Renal cortex interstitium (tissue), 11 donors: ENCODE results near the gene MATN4. TPM values are rescaled to one million over a fixed set of nuclear protein-coding genes. Genes with fewer than 3 reads are reported as not detected.
A peak's percentile ranks its signal among the peaks of the same experiment; 100 is the strongest.

ENCODE experiments used
- DNase-seq, 11 donors: peaks; one replicate each; pipeline ENCODE4 v3.0.0-alpha.2; 2013; ENCODE audit warnings: low read depth in 9 of 11, low spot score in 4 of 11; ENCODE audit errors: extremely low read depth in 1 of 11
- polyA plus RNA-seq, 3 donors: library from polyadenylated mRNA; unstranded; fragments of 120-200 nt; gene quantifications; one replicate each; pipeline ENCODE4 v1.2.1, GENCODE V29; 2013; ENCODE audit not compliant: insufficient read length in 3 of 3

The MATN4 gene
- polyA plus RNA-seq, 3 donors: 0.17 to 0.55 (median 0.41) TPM

DNA sequence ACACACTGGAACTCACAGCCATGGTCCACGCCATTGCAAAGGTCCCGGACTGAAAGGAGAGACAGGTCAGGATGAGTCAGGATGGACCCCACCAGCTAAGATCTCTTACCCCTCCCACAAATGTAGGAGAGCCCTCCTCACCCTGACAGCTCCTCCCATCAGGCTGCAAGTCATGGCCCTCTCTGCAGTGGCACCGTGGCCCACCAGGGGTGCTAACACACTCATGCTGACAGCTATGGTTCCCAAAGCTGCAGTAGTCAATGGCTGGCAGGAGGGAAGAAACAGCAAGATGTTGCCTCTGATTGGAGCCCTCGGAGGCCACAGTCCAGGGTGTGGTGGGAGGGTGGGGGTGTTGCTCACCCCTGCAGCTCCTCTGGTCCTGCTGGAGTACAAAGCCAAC is 7.1 kb downstream of the MATN4 start:
- no peak for DNase-seq

GRCh38 chr20:45299786-45300185 is 8.3 kb downstream of the MATN4 start:
- DNase-seq: no peak

- DNase-seq: no peak
These were observed 10.2 kb downstream of the MATN4 start for GRCh38 chr20:45297786-45298497.

DNA sequence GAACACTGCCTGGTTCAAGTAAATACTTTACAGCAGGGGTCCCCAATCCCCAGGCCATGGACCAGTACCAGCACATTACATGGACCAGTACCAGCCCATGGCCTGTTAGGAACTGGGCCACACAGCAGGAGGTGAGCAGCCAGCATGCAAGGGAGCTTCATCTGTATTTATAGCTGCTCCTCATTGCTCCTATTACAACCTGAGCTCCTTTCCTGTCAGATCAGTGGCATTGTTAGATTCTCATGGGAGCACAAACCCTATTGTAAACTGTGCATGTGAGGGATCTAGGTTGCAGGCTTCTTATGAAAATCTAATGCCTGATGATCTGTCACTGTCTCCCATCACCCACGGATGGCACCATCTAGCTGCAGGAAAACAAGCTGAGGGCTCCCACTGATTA is 13.4 kb downstream of the MATN4 start:
- no peak for DNase-seq

GRCh38 chr20:45294003-45294368 is 14.1 kb downstream of the MATN4 start:
- no peak for DNase-seq

DNA sequence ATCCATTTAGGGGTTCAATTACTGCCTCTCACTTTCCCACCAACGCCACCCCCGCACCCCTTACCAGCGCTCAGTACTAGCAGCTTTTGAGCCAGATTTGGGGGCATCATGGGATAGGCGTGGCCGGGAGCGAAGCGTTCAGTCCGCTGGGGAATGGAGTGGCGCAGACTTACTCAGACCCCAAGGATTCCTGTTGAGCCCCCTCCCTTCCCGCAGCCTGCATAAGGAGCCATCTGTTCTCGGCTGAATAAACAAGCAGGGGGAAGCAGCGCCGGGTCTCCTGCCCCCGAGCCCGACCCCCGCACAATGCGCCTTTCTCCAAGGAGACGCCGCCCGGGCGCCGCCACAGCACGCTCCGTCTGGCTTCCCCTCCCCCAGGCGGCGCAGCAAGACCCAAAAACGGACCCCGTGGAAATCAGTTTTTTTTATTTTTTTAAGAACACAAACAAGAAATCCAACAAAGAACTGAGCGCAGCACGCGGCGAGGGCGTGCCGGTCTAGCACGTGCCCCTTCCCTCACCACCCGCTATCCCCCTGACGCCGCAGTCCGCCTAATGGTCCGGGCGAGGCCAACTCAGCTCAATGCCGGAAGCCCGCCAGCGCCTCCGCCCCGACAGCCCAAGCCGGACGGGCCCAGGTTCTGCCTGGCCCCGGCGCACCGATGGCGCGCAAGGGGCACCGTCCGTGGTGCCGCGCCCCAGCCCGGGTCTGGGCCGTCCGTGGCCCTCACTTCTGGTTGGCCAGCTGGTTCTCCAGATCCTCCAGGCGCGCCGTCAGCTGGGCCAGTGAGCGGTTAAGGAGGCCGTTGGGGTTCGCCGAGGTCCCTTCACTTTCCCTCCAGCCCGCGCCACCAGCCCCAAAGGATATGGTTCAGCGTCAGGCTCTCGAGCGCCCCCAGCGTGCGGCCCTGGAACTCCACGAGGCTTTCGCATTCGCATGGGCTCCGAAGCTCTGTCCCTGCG is 14.8 kb downstream of the MATN4 start:
- DNase-seq: peak in 10 of 11 donors; percentile 48 to 74 (median 66)

DNA sequence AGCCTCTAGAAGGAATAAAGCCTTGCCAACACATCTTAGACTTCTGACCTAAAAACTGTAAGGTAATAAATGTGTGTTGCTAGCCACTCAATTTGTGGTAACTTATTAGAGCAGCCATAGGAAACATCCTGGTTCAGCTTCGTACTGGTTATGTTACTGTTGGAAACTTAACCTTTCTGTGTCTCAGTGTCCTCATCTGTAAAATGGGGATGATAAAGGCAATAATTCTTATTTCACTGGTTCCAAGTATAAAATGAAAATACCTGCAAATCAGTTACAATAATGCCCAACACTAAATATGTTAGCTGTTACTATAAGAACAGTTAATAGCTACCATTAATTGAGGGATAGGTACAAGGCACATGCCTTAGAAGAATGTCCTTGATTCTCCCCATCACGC is 15.8 kb downstream of the MATN4 start:
- no peak for DNase-seq

- DNase-seq: no peak
These were observed 16.6 kb downstream of the MATN4 start for GRCh38 chr20:45291526-45291925.

GRCh38 chr20:45290677-45291355 is 17.3 kb downstream of the MATN4 start:
- peak in 10 of 11 donors; percentile 60 to 82 (median 67) for DNase-seq

DNA sequence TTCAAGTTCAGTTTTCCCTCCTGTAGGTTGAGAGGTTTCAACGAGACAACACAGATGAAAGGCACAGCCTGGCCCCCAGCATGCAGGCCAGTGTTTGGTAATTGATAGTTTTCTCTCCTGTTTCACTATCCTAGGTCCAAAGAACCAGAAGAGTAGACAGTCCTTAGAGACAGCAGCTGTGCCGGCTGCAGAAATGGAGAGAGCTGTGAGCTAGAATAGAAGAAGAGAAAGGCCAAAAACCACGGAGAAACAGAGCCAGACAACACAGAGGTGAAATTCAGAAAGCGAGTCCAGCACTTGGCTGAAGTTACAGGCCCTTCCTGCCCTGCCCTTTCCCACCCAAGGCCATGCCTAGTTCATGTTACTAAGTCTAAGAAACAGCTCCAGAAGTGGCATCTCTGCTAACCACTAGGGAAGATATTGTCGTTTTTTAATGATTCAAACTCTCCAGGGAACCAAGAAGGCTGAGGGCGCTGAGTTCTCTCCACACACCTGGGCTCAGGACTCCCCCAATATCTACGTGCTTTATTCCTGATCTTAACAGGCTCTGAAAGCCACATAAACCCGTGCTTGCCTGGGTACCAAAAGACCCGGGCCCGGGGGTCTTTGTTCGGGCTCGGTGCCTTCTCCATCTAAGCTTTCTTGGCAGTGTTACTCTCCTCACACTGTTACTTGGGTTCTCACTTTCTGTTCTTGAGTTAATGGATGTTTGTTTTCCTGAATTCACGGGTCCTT is 18.0 kb downstream of the MATN4 start:
- DNase-seq: no peak

DNA sequence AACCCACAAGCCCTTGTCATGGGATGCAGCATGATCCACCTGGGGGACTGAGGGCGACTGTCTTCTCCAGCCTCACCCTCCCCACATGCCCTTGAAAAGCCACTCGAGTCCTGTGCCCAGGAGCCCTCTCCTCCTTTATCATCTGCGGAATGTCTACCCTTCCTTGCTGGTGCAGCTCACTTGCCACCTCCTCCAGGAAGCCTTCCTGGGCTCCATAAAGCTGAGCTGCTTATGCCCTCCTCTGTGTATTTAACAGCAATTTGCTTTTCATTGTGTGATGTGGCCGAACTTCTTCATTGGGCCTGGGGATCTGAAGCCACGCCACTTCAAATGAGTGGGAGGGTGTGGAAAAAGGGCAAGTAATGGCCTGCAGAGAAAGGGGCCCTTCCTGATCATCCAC is 19.2 kb downstream of the MATN4 start:
- DNase-seq: no peak

- DNase-seq: no peak
These were observed 19.7 kb downstream of the MATN4 start for GRCh38 chr20:45288376-45288775.

DNA sequence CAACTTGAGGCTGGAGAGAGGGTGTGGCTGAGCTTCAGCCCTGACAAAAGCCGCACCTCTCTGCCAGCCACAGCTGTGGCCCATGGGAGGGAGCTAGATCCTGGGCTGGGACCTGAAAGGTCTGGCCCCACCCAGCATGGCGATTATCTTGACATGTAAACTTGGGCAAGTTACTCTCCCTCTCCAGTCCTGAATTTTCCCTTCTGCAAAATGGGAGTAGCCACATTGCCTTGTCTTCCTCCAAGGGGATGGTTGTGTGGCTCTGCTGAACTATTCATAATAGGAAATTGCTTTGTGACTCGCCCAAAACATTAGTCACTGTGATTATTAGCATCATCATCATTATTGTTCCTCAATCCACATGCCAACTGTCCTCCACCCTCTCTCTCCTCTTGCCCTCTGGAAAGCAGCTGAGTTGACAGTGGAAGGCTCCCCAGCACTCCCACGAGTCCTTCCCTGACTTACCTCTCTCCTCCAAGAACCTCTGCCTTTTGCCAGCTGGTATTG is 24.5 kb downstream of the MATN4 start:
- DNase-seq: no peak

DNA sequence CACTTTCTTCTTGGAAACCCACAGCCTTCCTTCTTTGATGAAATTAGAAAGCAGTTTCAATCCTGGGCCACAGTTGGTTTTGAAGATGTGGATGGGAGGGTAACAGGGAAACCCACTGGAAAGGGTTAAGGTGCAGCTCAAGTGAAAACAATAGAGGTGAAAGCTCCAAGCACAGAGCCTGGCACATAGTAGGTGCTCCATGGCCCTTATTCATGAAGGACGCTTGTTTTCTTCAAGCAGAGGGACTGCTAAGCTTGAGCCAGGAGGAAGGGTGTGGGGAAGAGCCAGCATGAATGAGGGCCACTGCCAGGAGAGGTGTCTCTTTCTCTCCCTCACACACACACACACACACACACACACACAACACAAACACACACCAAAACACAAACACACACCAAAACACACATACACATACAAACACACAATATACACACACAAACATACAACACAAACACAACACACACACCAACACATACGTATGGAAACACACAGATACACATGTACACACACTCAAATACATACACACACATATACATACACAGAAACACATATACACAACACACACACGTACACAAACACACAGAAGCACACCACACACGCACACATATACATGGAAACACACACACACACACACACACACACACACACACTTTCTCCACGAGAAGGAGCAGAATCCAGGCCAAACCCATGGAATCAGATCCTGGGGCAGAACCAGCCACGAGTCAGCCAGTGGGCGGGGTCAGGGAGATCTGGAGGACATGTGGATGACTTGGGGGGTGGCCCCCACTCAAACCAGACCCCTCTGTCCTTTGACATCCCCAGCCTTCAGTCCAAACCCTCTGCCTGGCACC is 25.2 kb downstream of the MATN4 start:
- DNase-seq: no peak

DNA sequence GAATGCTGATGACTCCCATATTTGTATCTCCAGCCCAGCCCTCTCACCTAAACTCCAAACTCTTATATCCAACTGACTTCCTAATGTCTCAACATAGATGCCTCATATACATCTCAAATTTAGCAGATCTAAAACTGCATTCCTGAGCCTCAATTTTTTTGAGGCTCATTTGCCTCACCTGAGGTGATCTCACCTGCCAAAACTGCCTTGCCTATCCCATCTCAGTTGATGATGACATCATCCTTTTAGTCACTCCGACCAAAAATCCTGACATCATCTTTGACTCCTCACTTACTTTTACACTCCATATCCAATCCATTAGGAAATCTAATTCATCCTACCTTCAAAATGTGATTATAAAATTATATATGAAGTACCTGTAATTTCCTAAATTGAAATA is 28.1 kb downstream of the MATN4 start:
- DNase-seq: no peak

- no peak for DNase-seq
These were observed 32.8 kb downstream of the MATN4 start for GRCh38 chr20:45275338-45275737.

GRCh38 chr20:45269754-45270270 is 38.3 kb downstream of the MATN4 start:
- no peak for DNase-seq

DNA sequence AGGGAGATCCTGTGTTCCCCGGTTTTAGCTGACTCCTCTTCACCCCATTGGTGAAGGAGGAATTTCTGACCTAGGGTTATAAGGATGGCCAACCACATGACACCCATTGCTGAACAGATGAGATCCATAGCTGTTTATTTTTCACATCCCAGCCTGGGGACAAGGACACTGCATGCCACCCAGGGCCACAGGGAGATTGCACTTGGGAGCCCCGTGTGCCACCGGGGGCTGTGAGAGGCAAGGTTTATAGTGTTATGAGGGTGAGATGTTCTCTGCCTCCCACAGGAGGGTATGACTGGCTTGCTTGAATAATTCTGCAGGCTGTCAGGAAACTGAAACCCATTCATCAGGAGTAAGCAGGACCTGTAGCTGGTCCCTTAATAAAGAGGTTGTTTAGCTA is 39.0 kb downstream of the MATN4 start:
- no peak for DNase-seq
